ENCODE data around the gene MAP1S. TPM values are rescaled to one million over a fixed set of nuclear protein-coding genes. Genes with fewer than 3 reads are reported as not detected.

The MAP1S gene
- total and polyA plus RNA-seq, 2 of the 8 experiments (the other 6 are each of a cell fraction or from before 2014, with no cell fraction given), result 66.7 to 115 TPM

GRCh38 chr19:17737690-17738153, 18.4 kb downstream of the MAP1S start:
- Histone ChIP-seq H2BK20ac (ENCODE audit: low read length) (no peak overlapping the region), H3K14ac (ENCODE audit: insufficient read length) (no peak overlapping the region), H2BK15ac (ENCODE audit: low read length) (no peak overlapping the region), H3K23ac (ENCODE audit: insufficient read length) (no peak overlapping the region), H3K79me2 (ENCODE audit: control insufficient read depth in 1 of 2, insufficient read depth in 2 of 2, low read length in 2 of 2) (peaks cover 0 to 1% of the 10 kb centered on the region in 2 experiments; a peak in 1 of 4 replicates), H2BK120ac (replicated peaks; ENCODE audit: low read depth, low read length) (no peak overlapping the region), H3K9ac (replicated peaks in 1 of 4; ENCODE audit: extremely low read depth in 1 of 4, low read depth in 3 of 4, low read length in 3 of 4) (no peak overlapping the region), H4K20me1 (replicated peaks in 1 of 2; ENCODE audit: control insufficient read depth in 1 of 2, insufficient read depth in 2 of 2, low read length in 2 of 2) (peaks cover 7 to 12% of the 10 kb centered on the region in 2 experiments), H3K79me1 (ENCODE audit: low read depth, low read length) (no peaks in the 10 kb centered on the region), H3K4ac (replicated peaks; ENCODE audit: insufficient read length, low read depth, low read length) (no peak overlapping the region), H2BK12ac (ENCODE audit: low read depth, low read length) (no peak overlapping the region), H3K56ac (replicated peaks; ENCODE audit: insufficient read length, low read depth, low read length) (no peak overlapping the region), H3K4me2 (ENCODE audit: insufficient read depth in 1 of 2, low read depth in 2 of 2, low read length in 2 of 2) (no peak overlapping the region), H3K27me3 (replicated peaks in 1 of 4; ENCODE audit: control insufficient read depth in 3 of 4, extremely low read depth in 1 of 4, insufficient read depth in 3 of 4, low read length in 3 of 4) (no peaks in the 10 kb centered on the region), H2BK5ac (ENCODE audit: low read depth, low read length) (no peak overlapping the region), H3K4me1 (replicated peaks in 1 of 4; ENCODE audit: control insufficient read depth in 3 of 4, insufficient read depth in 4 of 4, low read length in 3 of 4) (peaks cover 0 to 3% (median 2%) of the 10 kb centered on the region in 4 experiments; a peak in 4 of 7 replicates), H2AK5ac (ENCODE audit: low read depth, low read length) (no peak overlapping the region), H4K91ac (replicated peaks; ENCODE audit: insufficient read length, low read length) (no peak overlapping the region), H2AFZ (ENCODE audit: low read length) (no peak overlapping the region), H4K5ac (ENCODE audit: insufficient read length, low read depth, low read length) (no peak overlapping the region), H3K9me3 (ENCODE audit: insufficient read depth in 2 of 2, low read depth in 1 of 2, low read length in 1 of 2) (peaks cover 3 to 4% of the 10 kb centered on the region in 2 experiments; a peak in 2 of 4 replicates), H3K27ac (ENCODE audit: low read depth, low read length) (no peak overlapping the region), H3K18ac (ENCODE audit: extremely low read depth, low read length) (no peak overlapping the region), H3K36me3 (ENCODE audit: control insufficient read depth in 2 of 4, insufficient read depth in 4 of 4, low read length in 3 of 4) (peaks cover 8 to 22% (median 15%) of the 10 kb centered on the region in 4 experiments), H4K8ac (ENCODE audit: extremely low read depth, insufficient read depth, low read length) (no peak overlapping the region), H3K4me3 (ENCODE audit: extremely low read depth in 1 of 4, insufficient read depth in 2 of 4, low read depth in 3 of 4, low read length in 4 of 4) (no peak overlapping the region), H3K23me2 (ENCODE audit: low read depth, low read length) (no peaks in the 10 kb centered on the region)
- POLR2A ChIA-PET (ENCODE audit: partially characterized antibody), result interaction anchor here (0.9 to 1.9 kb wide), 7 partner anchors 11 to 332 kb away, joined by 3 to 7 read pairs (median 3); partner anchors contain the start of genes BST2 and MAP1S
- DNase-seq (ENCODE audit: low read depth in 1 of 2, low spot score in 2 of 2), result no peak
- no peak for FAIRE-seq
- CTCF ChIA-PET (ENCODE audit: partially characterized antibody), result interaction anchor here (1.1 to 11.4 kb wide), 4 partner anchors 13 to 117 kb away, joined by 3 to 78 read pairs (median 6); no protein-coding TSS in a partner anchor
- 92% methylated on average over 7 of the region's 7 CpGs; no CpG with 5 or more reads in 1 of the 2 experiments for WGBS, 2 experiments (ENCODE audit: extremely low coverage in 1 of 2, insufficient coverage in 1 of 2, insufficient read length in 1 of 2, insufficient replicate concordance in 2 of 2, low coverage in 1 of 2, low lambda C conversion rate in 2 of 2, missing lambda C conversion rate in 1 of 2)
- TF ChIP-seq ATF3 (IDR thresholded peaks at IDR 0.05; ENCODE audit: insufficient read depth, low read depth, low read length) (no peak), RBBP5 (IDR thresholded peaks at IDR 0.05; ENCODE audit: borderline replicate concordance, low read depth, low read length) (no peak), KDM4A (IDR thresholded peaks at IDR 0.05; ENCODE audit: low read depth, low read length, severe bottlenecking) (no peak), E2F6 (IDR thresholded peaks at IDR 0.05) (no peak), KDM5A (IDR thresholded peaks at IDR 0.05; ENCODE audit: low read length) (no peak), KDM1A (IDR thresholded peaks at IDR 0.05; ENCODE audit: borderline replicate concordance, low read length) (no peak), EGR1 (IDR thresholded peaks at IDR 0.05; ENCODE audit: borderline replicate concordance, low read depth, low read length) (no peak), TBP (IDR thresholded peaks at IDR 0.05; ENCODE audit: low read depth, low read length) (no peak)
- TF ChIP-seq, protein P1, sequence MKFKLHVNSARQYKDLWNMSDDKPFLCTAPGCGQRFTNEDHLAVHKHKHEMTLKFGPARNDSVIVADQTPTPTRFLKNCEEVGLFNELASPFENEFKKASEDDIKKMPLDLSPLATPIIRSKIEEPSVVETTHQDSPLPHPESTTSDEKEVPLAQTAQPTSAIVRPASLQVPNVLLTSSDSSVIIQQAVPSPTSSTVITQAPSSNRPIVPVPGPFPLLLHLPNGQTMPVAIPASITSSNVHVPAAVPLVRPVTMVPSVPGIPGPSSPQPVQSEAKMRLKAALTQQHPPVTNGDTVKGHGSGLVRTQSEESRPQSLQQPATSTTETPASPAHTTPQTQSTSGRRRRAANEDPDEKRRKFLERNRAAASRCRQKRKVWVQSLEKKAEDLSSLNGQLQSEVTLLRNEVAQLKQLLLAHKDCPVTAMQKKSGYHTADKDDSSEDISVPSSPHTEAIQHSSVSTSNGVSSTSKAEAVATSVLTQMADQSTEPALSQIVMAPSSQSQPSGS (IDR thresholded peaks at IDR 0.05; ENCODE audit: low read length), result no peak
